Stimulated activated effector memory CD8-positive, alpha-beta T cell treated with anti-CD3 and anti-CD28 coated beads, Interleukin-12 subunit alpha, Interleukin-12 subunit beta, amount 100 ng/mL, for 72 hours (primary cell): Measurements from ENCODE around the gene ATP6V0E1.
A peak's percentile ranks its signal among the peaks of the same experiment; 100 is the strongest.
"Not testable (repeated sequence)": the region's sequence is repeated elsewhere in the genome, so short reads cannot be mapped to it uniquely, and the experiment has no call there.

Source experiments
- ATAC-seq: fragments of 150-1000 bp; cut with Tn5 transposase; 2 replicates; pipeline ENCODE4 v1.10.0; 2021
- DNase-seq, 2 donors: peaks; one replicate each; pipeline ENCODE4 v3.0.0; 2021 to 2022; ENCODE audit warnings: low spot score in 2 of 2
- H3K27ac Mint-ChIP-seq: one replicate; pipeline ENCODE4 v1.8.0; 2022; ENCODE audit warnings: mild to moderate bottlenecking, mixed read lengths
- H3K36me3 Mint-ChIP-seq: one replicate; pipeline ENCODE4 v1.8.0; 2022; ENCODE audit warnings: mild to moderate bottlenecking, mixed read lengths
- H3K4me1 Mint-ChIP-seq: one replicate; pipeline ENCODE4 v1.8.0; 2022; ENCODE audit warnings: mixed read lengths
- H3K4me3 Mint-ChIP-seq: one replicate; pipeline ENCODE4 v1.8.0; 2022; ENCODE audit warnings: mild to moderate bottlenecking, mixed read lengths
- H3K9me3 Mint-ChIP-seq: one replicate; pipeline ENCODE4 v1.8.0; 2022; ENCODE audit warnings: mixed read lengths

ATP6V0E1 gene

DNA sequence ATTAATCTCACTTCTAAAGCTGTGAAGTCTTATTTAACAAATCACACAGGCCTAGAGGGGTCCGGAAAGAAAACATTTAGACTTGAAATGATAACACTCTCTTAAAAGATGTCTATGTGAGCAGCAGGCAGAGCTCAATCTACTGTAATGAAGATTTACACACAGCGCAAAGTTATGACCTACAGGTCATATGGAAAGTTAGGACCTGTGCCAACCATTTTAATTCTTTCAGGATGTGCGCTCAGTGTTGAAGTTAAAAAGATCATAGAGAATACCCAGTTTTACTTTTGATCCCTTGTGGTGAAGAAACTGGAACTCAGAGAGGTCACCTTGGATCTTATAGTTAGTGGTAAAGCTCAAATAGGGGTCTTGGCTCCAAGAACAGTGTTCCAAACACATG lies 69.5 kb downstream of the ATP6V0E1 start:
- no peak overlapping the region for H3K27ac Mint-ChIP-seq
- H3K36me3 Mint-ChIP-seq, result peaks cover 21% of the 10 kb centered on the region
- no peak overlapping the region for H3K4me3 Mint-ChIP-seq
- no peaks in the 10 kb centered on the region for H3K9me3 Mint-ChIP-seq
- no peak for ATAC-seq
- DNase-seq, result no peak
- H3K4me1 Mint-ChIP-seq, result peaks cover 11% of the 10 kb centered on the region

DNA sequence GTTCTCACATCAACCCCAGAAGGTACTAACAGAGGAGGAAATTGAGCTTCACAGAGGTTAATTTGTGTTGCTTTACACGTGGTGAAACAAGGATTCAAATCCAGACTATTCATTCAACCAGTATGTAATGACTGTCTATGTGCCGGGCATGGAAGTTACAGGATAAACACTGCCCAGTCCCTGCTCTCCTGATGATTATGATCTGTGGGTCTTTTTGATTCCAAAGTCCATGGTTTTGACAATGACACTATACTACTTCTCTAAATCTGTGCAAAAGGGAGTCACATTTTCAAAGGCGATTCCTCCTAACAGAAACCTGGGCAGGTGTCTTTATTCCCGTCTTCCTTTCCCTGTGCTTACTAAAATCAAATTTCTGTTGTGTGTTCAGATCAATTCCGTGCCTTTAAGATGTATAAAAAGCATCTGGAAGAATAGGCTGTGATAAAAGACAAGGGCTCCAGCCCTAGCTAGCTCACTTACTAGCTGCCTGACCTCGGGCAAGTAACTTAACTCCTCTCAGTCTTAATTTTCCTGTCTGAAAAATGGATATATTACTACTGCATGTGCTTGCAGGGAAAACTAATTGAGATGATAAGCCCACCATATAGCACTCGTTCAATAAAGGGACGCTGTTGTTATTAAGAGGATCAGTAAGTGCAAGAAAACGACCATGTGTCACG lies 71.6 kb downstream of the ATP6V0E1 start:
- no peak for DNase-seq
- no peaks in the 10 kb centered on the region for H3K9me3 Mint-ChIP-seq
- ATAC-seq, result no peak
- peaks cover 15% of the 10 kb centered on the region for H3K4me1 Mint-ChIP-seq
- H3K4me3 Mint-ChIP-seq, result peak overlapping the region; percentile 83
- peaks cover 21% of the 10 kb centered on the region for H3K36me3 Mint-ChIP-seq
- peak overlapping the region; percentile 84 for H3K27ac Mint-ChIP-seq

DNA sequence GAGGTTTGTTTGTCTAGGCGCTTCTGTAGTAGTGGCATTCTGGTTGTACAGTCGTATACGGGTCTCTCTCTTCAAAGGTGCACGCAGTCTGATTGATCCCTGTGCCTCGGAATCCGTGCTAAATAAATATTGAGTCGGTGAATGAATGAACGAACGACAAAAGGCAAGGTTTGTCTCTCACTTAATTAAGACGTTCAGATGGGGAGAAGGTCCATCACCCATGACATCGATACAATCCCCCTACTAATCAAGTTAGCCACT lies 72.1 kb downstream of the ATP6V0E1 start:
- ATAC-seq (no peak), DNase-seq (no peak)
- H3K27ac Mint-ChIP-seq, result peak overlapping the region; percentile 84
- peaks cover 15% of the 10 kb centered on the region for H3K4me1 Mint-ChIP-seq
- H3K9me3 Mint-ChIP-seq, result no peaks in the 10 kb centered on the region
- peak overlapping the region; percentile 83 for H3K4me3 Mint-ChIP-seq
- peaks cover 21% of the 10 kb centered on the region for H3K36me3 Mint-ChIP-seq

DNA sequence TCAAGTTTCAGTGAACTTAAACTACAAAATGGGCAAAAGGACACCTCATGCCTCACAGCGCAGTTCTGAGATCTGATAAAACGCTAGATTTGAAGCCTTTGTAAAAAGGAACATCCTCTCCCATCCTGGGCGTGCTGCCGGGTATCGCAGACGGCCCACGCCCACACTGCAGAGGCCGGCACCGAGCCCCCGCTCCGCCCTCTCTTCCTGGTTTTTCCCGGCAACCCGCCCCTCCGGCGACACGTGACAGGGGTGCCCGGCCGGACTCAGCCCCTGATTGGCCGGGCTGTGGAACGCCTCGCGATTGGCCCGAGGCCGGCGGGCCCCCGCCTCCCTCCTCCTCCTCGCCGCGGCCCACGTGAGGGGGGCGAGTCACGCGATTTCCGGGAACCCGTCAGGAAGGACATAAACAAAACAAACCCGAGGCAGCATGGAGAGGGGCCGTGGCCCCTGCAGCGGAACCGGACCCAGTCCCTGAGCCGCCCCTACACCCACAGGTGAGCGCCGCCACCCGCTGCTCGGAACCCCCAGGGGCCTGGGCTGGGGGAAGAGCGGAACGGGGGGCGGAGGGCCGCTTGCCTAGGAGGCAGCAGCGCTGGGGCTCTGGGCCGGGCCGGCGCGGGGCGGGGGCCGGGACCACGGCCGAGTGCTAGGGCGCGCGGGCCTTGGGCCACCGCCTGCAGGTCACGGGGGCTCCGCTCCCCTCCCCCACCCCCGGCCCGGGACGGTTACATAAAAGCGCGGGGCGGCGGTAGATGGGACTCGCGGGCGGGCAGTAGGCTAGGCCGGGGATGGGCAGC lies 72.6 kb downstream of the ATP6V0E1 start, which contains the start of gene CREBRF:
TSS of gene CREBRF (plus strand) at position 370 of the 800 bp plus-strand sequence. CDS start 24,424 bp downstream, outside the sequence.
- no peaks in the 10 kb centered on the region for H3K9me3 Mint-ChIP-seq
- ATAC-seq (peak; percentile 81), DNase-seq (peak; percentile 92 to 98)
- peak within 1 kb of the TSS; percentile 83 for H3K4me3 Mint-ChIP-seq
- H3K4me1 Mint-ChIP-seq, result peaks cover 15% of the 10 kb centered on the region
- H3K36me3 Mint-ChIP-seq, result peaks cover 21% of the 10 kb centered on the region
- peak within 1 kb of the TSS; percentile 84 for H3K27ac Mint-ChIP-seq

DNA sequence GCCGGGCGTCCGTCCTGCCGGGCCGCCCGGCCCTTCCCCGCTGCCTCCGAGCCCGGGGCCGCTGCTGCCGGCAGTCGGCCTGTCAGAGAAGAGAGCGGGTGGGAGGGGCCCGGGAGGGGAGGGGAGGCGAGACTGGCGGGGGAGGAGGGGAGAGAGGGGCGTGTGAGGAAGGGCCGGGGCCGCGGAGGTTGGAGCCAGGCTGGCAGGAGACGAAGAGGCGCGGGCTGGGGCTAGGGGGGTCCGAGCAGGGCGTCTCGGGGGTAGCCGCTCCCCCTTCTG lies 73.2 kb downstream of the ATP6V0E1 start:
- no peaks in the 10 kb centered on the region for H3K9me3 Mint-ChIP-seq
- peaks cover 15% of the 10 kb centered on the region for H3K4me1 Mint-ChIP-seq
- peaks cover 21% of the 10 kb centered on the region for H3K36me3 Mint-ChIP-seq

DNA sequence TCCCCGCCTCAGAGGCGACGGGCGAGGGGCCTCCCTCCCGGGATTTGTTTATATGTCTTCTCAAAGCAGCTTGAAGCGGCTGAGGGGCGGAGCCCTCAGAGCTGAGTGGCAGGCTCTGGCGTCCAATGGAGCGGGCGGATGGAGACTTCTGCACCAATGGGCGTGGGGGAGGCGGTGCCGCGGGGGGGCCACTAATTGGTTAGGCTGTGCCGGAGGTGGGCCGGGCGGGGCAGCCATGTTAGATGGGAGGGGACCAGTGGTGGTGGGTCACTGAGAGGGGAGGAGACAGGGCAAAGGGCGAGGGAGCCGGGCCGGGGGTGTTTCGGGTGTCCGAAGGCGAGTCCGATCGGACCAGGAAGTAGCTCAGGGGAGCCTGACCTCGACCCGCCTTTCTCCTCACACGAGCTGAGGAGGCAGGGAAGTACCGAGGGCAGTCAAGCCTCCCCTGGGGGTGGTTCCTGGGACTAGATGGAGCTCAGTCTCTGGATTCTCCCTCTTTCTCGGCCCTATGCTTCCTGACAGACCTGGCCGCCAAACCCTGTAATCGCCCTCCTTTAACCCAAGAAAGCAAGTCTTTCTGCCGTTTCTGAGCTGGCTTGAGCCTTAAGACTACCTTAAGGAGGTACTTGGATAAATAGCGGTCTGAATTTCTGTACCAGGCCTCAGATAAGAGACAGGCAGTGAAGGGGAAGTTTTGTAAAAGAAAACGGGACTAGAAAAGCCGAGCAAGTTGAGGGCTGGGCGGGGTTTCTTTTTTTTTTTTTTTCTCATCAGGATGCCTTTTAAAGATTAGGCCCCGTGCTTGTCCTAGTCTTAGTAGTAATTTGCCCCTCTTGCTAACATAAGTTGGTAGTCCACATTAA lies 73.7 kb downstream of the ATP6V0E1 start:
- H3K9me3 Mint-ChIP-seq, result no peaks in the 10 kb centered on the region
- peak; percentile 96 to 100 for DNase-seq
- peak overlapping the region; percentile 83 for H3K4me3 Mint-ChIP-seq
- peaks cover 21% of the 10 kb centered on the region for H3K36me3 Mint-ChIP-seq
- peak; percentile 93 for ATAC-seq
- H3K4me1 Mint-ChIP-seq, result peaks cover 15% of the 10 kb centered on the region
- H3K27ac Mint-ChIP-seq, result peak overlapping the region; percentile 84

More for the DNA sequence above, 73.2 kb downstream of the ATP6V0E1 start:
- DNase-seq (no peak), ATAC-seq (peak; percentile 63)
- Mint-ChIP-seq H3K4me3 (peak overlapping the region; percentile 83), H3K27ac (peak overlapping the region; percentile 84)

DNA sequence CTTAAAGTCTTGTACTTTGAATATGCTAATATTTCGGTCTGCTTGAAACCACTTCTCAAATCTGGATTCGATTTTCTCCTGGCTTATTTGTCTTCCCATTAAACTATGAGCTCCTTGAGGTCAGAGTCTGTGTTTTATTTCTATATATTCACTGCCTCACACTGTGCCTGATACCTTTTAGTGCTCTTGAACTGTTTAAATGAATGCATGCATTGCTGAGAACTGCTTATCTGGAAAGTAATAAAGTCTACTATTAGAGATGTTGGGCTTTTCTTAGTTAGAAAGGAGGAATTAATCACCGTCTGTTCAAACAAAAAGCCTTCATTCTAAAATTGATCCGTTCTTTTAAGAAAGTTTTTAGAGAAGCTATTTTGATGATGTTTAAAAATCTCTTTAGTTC lies 78.6 kb downstream of the ATP6V0E1 start:
- ATAC-seq (no peak), DNase-seq (no peak)
- peaks cover 8% of the 10 kb centered on the region for H3K36me3 Mint-ChIP-seq
- no peak overlapping the region for H3K4me3 Mint-ChIP-seq
- H3K27ac Mint-ChIP-seq, result peak overlapping the region; percentile 20
- H3K4me1 Mint-ChIP-seq, result peaks cover 43% of the 10 kb centered on the region
- no peaks in the 10 kb centered on the region for H3K9me3 Mint-ChIP-seq

DNA sequence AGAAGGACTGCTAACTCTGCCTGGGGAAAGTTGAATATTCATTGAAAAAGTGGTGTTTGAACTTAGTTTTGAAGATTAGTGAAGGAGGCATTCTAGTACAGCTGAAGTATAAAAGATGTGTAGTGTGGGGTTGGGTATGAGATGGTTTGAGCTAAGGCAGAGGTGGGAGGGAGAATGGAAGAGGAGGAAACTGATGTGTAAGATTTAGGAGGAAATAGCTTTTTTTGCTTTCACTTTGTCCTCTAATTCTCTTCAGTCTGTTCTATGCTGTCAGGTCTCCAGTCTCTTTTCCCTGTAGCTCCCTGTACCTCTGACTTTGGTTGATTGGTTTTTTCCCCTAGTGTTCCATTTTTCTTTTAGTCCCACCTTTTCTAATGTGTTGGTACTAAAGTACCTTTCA lies 81.6 kb downstream of the ATP6V0E1 start:
- peaks cover 57% of the 10 kb centered on the region for H3K4me1 Mint-ChIP-seq
- H3K9me3 Mint-ChIP-seq, result no peaks in the 10 kb centered on the region
- DNase-seq (no peak), ATAC-seq (peak; percentile 78)
- no peaks in the 10 kb centered on the region for H3K36me3 Mint-ChIP-seq
- peak overlapping the region; percentile 63 for H3K4me3 Mint-ChIP-seq
- H3K27ac Mint-ChIP-seq, result peak overlapping the region; percentile 84

DNA sequence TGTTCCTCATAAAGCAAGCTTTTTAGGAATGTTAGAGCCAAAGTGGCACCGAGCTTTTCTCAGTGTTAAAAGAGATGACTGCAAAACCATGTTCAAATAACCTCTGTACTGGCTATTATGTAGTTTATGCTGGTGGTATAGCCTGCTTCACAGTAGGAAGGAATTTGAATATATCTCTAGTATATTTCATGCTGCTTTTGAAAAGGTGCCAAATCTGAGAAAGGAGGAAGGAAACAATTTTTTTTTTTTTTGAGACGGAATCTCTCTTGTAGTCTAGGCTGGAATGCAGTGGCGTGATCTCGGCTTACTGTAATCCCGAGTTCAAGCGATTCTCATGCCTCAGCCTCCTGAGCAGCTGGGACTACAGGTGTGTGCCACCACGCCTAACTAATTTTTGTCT lies 86.1 kb downstream of the ATP6V0E1 start:
- H3K27ac Mint-ChIP-seq, result peak overlapping the region; percentile 29
- no peaks in the 10 kb centered on the region for H3K36me3 Mint-ChIP-seq
- DNase-seq (no peak), ATAC-seq (no peak)
- H3K4me3 Mint-ChIP-seq, result no peak overlapping the region
- H3K9me3 Mint-ChIP-seq, result no peaks in the 10 kb centered on the region
- peaks cover 59% of the 10 kb centered on the region for H3K4me1 Mint-ChIP-seq

DNA sequence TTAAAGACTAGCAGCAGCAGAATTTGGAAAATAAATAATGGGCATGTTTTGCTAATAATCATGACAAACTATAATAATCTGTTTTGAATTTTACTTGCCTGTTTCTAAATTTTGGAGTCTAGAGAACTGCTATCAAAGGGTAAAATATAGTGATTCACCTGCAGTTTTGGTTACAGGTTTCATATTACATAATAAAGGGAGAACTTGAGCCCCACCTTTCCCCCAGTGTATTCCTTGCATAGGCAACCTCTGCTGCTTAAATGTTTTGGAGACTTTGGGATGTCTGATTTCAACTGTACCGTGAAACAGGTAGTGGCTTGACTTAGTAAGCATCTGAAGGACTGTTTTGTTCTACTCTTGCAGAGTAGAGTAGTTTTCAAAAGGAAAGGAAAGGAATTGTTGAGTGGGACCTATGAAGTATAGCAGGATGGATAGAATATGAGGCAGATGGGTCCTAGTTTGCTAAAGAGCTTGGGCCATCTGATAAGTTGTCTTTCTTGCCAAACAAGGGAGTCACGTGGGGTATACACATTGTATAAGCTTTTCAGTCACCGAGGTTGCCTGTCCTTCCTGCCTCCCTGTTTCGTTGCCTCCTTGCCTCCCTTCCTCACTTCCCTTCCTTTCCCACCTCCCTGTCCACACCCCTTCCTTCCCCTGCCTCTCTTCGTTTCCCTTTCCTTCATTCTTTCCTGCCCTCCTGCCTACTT lies 91.7 kb downstream of the ATP6V0E1 start:
- no peak for ATAC-seq
- Mint-ChIP-seq H3K27ac (no peak overlapping the region), H3K4me3 (no peak overlapping the region), H3K9me3 (no peaks in the 10 kb centered on the region), H3K36me3 (no peaks in the 10 kb centered on the region), H3K4me1 (peaks cover 34% of the 10 kb centered on the region)
- no peak for DNase-seq

DNA sequence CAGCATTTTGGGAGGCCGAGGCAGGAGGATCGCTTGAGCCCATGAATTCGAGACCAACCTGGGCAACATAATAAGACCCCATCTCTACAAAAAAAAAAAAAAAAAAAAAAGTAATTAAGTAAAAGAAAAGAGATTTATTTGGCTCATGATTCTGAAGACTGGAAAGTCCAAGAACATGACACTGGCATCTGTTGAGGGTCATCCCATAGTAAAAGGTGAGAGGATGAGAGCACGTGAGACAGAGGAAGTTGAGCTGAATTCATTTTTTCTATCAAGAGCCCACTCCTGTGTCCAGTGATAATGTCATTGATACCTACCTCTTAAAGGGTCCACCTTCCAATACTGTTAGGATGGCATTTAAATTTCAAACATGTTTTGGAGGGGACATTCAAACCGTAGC lies 92.4 kb downstream of the ATP6V0E1 start:
- peaks cover 5% of the 10 kb centered on the region for H3K36me3 Mint-ChIP-seq
- ATAC-seq (no peak), DNase-seq (no peak)
- H3K4me3 Mint-ChIP-seq, result no peak overlapping the region
- H3K9me3 Mint-ChIP-seq, result no peaks in the 10 kb centered on the region
- no peak overlapping the region for H3K27ac Mint-ChIP-seq
- peaks cover 34% of the 10 kb centered on the region for H3K4me1 Mint-ChIP-seq

DNA sequence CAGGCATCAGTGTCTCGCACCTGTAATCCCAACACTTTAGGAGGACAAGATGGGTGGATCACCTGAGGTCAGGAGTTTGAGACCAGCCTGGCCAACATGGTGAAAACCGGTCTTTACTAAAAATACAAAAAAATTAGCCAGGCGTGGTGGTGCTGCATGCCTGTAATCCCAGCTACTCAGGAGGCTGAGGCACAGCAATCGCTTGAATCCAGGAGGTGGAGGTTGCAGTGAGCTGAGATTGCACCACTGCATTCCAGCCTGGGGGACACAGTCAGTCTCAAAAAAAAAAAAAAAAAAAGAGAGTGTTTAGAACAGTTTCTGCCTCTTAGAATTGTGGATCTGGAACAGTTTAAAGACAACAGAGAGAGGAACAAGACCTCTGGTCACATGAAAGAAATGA lies 92.9 kb downstream of the ATP6V0E1 start:
- H3K27ac Mint-ChIP-seq, H3K4me3 Mint-ChIP-seq, H3K9me3 Mint-ChIP-seq, DNase-seq, ATAC-seq: not testable (repeated sequence)
- H3K4me1 Mint-ChIP-seq, result peaks cover 37% of the 10 kb centered on the region
- H3K36me3 Mint-ChIP-seq, result peaks cover 10% of the 10 kb centered on the region

DNA sequence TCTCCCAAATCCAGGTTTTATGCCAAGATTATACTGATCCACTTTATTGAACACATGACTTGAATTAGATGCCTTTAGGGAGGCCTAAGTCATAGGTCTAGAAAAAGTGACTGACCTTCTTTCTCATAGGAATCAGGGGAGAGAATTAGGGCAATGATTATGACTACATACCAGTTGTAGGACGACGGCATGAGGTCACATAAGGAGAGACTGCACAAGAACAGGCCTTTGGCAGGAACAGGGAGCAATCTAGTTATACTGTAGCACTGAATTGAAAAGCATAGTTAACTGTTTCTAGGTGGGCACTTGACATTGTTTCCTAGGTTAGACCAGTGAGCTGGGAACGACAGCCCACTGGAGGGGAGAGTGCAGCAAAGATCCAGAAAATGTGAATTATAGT lies 95.3 kb downstream of the ATP6V0E1 start:
- Mint-ChIP-seq H3K9me3 (no peaks in the 10 kb centered on the region), H3K27ac (no peak overlapping the region), H3K36me3 (peaks cover 31% of the 10 kb centered on the region), H3K4me1 (peaks cover 31% of the 10 kb centered on the region), H3K4me3 (no peak overlapping the region)
- DNase-seq, result no peak
- no peak for ATAC-seq
